GM18498 (cell line): ENCODE measurements around the gene NLGN4X.
"Not testable (repeated sequence)": the region's sequence is repeated elsewhere in the genome, so short reads cannot be mapped to it uniquely, and the experiment has no call there.

Source experiments
- ATAC-seq: cut with Tn5 transposase; IDR thresholded peaks from one replicate; pipeline ENCODE4 v1.9.1; 2021; ENCODE audit warnings: mild to moderate bottlenecking, moderate library complexity; ENCODE audit not compliant: unreplicated experiment

The NLGN4X gene

DNA sequence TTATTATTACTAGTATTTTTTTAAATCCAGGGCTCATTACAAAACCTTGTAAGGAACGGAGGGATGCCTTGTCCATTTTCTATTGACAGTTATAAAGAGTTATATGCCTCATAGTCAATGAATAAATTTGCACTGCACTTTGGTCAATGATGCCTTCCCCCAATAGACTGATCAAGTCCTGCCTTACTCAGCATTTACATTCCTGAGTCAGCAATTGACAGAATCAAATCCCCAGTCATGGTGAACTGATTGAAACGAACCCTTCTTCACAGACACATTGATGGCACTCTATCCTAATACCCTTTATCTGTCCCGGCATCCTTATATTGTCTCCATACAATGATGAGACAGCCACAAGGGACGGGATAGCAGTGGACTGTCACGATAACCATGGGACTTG lies 213.2 kb downstream of the NLGN4X start:
- ATAC-seq: no peak

DNA sequence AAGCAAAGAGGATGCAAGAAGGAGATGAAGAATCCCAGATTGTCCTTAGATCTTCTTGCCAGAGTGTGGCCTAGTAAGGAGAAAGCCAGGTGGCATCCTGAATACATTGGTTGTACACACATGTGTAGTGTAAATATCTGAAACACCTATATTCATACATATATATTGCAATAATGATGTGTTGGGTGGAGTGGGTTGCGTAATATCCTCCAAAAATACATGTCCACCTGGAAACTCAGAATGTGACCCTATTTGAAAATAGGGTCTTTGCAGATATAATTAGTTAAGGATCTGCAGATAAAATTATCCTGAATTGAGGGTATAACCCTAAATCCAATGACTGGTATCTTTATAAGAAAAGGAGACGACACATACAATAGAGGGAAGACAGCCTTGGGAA lies 216.3 kb downstream of the NLGN4X start:
- no peak for ATAC-seq

DNA sequence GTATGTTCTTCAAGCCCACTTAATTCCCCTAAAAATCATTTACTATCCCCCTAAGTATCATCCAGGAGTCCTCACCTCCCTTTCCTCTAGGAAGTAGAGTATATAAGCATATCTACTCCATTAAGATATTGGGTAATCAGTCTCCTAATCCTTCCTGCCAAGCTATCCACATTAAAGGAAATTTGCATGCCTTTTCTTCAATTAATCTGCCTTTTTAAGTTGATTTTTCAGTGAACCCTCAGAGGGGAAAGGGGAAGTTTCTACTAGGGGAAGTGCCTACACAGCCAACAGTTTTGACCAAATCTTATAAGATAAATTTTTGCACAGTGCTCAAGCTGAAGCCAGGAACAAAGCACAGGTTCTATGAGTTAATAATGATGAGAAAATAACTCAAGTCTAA lies 222.8 kb downstream of the NLGN4X start:
- no peak for ATAC-seq

DNA sequence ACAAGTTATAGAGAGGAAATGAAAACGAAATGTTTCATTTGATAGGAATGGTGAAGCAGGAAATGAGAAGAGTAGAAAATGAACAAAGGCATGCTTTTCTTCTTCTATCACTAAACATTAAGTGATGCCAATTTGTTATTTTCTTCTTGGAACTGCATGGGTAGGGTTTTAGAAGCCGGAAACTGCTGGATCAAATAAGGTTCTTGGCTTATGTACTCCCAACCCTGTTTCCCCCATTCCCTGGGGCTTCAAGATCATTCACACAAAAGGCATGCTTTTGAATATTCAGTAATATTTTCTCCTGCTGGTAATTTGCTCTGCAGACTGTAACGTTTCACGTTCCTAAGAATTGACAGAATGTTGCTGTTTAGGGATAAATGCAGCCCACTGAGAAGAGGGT lies 224.1 kb downstream of the NLGN4X start:
- no peak for ATAC-seq

DNA sequence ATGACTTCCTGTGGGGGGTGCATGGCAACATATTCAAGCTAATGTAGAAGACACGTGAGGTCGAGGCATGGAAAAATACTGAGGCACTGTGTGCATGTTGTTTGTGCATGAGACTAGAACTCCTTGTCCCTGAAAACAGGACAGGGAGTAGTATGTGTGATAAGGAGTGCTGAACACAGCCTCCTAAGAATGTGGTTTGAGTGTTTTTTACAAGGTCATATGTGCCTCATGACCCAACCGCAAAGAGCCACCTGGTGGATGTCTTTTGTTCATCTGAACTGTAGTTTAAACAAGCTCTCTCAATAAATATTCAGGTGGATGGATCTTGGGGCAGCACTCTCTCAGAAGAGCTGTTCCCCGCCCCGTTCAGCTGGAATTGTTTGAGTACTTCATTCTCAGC lies 226.6 kb downstream of the NLGN4X start:
- ATAC-seq: no peak

DNA sequence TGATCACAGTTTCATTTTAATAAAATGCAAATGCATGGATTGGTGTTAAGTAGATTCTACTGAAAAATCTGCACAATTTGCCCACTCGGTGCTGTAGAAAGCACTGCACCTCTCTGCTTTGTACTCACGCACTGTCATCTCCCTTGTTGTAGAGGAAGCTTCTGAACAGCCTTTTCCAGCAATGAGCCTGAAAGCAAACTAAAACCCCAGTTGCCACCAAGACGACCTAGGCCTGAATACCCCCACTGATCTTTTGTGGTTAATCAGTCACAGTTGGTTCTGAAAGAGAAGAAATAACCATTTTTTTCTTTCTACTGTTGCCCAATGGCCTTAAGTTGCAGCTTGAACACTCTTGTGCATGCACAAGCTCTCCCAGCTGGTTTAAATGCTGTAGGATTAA lies 229.8 kb downstream of the NLGN4X start:
- ATAC-seq: no peak

DNA sequence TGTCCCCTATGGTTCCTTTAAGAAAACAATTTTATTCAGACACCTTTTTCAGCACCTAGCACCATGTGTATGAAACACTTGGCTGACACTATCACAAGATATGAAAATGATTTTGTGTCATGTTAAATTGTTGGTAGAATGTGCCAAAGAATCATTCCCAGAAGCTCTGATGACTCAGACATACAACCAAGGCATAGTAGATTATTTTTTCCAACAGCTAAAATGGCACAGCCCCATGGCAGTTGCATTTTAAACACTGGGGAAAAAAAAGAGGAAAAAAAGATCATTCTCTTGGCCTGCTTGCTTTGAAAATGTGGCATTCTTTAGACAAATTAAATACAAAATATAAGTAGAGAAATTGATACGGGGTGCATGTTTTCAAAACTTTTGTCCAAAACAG lies 230.2 kb downstream of the NLGN4X start:
- ATAC-seq: no peak

DNA sequence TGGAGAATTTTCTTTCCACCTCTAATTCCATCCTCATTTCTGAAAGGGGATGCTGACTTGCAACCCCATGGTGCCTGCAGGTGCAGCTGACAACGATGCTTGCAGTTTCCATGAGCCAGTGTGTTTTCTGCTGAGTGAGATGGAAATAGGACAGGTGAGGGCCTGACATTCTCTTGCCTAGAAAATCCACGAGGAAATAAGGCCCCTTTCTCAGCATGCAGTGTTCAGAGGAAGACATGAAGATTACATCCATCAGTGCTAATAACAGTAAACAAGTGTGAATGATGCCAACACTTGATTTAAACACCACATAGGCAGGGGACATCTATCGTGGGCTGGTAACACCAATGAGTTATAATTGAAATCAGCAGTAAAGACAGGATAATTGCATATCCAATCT lies 237.3 kb downstream of the NLGN4X start:
- ATAC-seq: no peak

DNA sequence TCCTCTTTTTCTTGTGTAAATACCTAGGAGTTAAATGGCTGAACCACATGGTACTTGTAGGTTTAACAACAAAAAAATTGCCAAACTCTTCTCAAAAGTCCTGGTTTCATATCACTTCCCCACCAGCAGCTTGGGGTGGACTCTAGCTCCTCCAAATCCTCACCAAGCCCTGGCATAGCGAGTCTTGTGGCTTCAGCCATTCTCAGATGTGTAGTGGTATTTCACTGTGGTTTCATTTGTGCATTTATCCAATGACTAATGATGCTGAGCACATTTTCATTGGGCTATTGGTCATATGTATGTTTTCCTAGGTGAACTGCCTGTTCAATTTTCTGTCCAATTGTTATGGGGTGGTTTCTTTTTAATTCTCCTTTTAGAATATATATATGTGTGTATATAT lies 249.3 kb downstream of the NLGN4X start:
- no peak for ATAC-seq

DNA sequence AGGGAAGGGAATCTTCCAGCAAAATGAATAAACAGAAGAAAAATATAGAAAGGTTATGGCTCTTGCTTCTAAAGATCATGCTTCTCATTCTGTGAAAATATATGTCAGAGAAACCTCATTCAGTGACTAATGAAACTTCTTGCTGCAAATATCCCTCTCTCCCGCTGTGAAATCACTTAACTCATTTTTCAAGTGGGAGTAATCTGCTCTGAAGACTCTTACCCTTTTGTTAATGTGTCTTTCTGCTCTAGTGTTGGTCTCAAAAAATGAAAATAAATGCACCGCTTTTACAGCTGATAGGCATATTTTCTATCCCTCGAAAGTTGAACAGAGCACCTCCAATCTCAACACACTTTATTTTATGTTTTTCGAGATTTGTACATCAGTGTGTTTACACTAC lies 252.3 kb downstream of the NLGN4X start:
- ATAC-seq: no peak

DNA sequence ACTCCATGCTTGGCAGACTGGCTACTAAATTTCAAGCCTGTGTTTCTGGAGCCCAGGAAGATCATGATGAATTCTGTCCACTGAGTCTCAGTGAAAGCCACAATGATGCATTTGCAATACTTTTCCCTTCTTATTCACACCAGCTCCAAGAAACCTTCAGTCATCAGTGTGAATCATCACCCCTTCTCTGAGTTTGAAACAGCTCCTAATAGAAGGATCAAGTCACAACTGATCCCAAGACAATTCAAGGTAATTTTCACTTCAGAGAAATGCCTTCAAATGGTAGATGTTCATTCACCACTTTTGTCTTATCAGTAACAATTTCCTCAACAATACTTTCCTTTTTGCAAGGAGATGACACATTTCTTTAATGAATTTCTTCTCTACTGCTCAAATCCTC lies 257.4 kb downstream of the NLGN4X start:
- no peak for ATAC-seq

DNA sequence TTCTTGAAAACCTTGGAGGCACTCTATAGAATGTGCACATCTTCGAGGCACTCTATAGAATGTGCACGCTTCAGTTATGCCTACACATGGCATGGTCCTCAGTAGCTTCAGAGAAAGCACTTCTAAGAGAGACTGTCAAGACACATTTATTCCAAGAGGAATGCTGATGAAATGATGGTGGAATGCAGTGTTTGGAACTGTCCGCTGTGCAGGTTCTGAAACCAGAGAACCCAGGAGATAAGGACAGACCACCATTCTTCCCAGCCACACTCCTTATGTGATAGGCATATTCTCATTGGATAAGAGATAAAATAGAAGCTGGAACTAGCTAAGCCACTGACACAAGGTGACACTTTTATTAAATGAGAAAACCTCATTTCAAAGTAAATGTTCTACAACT lies 263.3 kb downstream of the NLGN4X start:
- no peak for ATAC-seq

DNA sequence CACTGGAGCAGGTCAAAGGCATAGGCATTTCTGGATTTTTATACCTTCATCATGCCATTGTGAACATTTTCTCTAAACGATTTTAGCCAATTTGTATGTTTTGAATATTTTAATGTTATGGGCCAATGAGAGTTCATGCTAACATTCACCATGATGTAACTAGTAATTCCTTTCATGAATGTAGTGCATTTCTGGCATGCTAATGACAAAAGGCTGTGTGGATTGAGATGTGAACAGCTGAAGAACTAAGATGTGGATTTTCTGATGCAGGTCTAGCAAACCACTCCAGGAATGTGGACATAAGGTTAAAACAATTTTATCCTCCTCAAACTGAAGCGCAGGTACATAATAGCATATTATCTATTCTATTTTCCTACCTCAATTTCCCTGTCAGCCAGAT lies 269.4 kb downstream of the NLGN4X start:
- ATAC-seq: no peak

DNA sequence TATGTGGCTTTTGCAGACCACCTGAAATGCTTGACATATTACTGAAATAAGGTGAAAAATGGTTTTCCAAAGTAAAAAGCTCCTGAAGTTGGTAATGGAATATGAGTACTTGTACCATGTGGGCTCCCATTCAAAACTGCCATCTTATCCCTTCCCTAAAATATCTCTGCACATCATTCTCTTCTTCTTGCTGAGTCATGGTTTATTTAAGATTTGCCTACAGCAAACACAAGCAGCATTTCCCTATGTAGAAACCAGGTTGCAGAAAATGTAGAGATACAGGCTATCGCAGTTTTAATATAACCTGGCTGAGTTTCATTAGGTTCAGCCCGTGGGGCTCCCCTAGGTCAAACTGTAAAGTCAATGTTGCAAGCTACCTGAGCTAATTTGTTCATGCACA lies 270.1 kb downstream of the NLGN4X start:
- no peak for ATAC-seq

DNA sequence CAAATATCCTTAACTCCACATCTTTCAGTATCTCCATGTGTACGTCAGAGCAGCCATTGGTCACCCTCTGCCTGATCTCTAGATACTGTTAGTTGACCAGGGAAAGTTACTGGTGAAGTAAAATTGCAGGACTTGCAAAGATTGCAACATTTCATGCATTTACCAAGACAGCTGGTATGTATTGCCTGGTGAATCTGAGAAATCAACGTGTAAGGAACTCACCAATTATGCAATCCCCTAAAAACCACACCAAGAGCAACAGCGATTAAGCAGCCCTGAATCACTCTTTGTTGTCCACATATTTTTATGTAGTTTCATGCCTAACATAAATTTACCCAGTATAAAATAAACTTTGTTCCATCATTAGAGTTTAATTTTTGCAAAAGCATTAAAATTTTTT lies 271.2 kb downstream of the NLGN4X start:
- no peak for ATAC-seq

DNA sequence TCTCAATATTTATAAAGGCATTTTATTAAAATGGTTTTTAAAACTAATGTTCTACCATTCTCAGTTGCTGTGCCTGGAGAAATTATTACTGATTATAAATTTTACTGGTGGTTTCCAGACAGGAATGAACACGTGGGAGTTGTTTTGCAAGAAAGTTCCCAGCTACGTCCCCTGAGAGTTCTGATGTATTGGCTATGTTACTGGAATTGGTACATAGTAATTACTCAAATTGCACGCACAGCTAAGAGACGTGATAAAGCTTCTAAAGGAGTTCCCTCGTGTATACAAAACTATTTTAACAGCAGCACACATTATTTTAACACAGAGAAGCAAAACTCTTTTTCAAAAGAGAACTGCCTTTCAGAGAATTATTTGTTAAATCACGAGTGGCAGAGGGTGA lies 292.2 kb downstream of the NLGN4X start:
- ATAC-seq: no peak

DNA sequence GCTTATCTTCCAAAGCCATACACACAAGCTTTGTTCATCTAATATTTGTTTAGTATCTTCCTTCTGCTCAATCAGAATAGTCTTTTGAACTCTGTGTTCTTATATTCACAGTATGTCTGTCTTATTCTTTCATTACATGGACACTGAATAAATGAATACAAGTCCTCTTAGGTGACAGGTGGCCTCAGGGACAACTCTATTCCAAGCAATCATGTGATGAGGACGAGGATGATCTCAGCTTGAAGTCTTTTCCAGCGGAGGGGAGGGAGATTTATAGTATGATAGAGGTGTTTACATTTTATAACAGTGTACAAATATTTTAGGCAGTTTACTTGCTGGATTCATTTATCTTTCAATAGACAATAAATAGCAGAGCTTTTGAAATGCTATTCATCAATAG lies 300.4 kb downstream of the NLGN4X start:
- no peak for ATAC-seq

DNA sequence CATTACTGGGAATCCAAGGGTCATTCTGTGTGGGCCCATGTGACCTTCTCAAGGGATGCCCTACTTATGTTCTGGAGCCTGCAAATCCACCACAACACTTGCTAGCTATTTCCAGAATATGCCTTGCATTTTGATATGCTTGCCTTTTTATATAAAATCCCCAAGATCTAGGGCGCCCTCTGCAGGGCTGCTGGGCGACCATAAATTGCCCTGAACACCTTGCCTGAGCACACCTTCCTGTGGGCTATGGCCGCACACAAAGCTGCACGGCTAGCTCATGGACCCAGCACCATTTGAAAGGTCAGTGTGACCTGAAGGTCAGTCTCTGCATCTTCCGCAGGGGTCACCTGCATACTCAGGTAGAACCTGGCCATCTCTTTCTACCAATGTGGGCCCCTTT lies 311.7 kb downstream of the NLGN4X start:
- no peak for ATAC-seq

DNA sequence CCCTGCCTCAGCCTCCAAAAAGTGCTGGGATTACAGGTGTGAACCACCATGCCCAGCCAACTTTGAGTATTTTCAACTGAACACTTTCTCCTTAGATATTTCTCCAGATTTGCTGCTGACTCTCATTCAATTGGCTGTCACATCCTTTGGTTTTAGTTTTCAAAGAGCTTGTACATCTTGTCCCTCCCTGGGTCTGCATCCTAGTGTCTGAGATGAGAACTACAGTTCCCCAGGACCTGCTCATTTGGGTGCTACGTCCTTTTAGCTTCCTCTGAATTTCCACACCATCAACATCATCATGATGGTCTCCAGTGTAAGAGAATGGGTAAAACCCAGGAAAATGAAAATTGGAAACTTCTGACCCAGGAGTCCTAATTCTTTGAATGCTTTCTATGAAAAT lies 312.9 kb downstream of the NLGN4X start:
- ATAC-seq: no peak

DNA sequence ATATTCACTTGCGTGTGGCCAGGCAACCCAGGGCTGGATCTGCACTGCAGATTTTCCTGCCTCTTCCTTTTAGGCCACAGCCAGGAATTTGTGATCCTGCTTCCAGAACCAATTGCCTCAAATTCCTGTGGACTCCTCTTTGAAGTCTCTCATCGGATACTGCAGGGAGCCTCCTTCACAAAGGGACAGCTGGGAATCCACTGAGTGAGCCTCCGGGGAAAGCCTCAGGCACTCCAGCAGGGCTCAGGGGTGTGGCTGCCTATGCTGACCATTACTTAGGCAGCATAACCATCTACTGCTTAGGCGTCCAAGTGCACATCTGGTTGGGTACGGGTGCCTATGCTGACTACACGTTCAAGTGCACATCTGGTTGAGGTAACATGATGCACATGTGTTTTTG lies 321.5 kb downstream of the NLGN4X start:
- no peak for ATAC-seq

DNA sequence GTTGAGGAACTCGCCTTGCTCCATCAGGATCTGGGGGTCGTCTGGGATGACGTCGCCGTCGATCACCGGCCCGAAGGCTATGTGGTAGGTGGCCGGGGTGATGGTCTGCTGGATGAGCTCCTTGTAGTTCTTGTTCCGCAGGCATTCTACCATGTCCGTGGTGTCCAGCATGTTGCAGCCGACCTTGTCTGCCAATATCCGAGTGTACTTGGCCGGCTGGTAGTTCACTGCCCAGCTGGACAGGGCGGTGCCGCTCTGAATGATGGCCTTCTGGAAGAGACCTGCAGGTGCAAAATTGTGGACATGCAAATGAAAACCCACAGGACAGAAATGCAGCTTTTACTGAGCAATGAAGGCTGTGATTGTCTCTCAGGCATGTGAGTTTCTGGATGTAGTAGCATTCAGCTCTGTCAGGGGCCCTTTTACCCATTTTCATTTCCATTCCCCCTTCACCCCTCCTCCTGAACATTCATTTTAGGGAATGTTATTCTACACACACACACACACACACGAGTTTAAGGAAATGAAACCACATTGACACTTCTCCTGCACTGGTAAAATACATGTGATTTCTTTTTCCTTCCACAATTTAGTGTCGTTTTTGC lies 325.0 kb downstream of the NLGN4X start:
- not testable (repeated sequence) for ATAC-seq

DNA sequence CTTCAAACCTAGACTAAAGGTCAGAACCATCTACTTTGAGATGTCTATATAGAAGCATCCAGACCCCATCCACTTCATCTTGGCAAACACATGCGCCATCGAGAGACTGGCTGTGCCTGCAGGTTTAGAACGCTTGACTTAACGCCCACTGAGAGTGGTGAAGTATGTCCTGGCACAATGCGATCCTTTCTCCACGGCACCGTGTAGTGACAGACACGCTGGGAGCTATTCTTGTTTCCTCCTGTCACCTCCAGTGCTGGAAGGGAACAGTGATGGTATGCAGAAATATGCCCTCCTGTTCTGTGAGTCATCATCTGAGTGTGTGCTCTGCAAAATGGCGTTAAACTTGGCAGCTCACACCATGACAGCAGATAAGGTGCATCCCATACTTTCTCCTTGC lies 330.2 kb downstream of the NLGN4X start:
- no peak for ATAC-seq

DNA sequence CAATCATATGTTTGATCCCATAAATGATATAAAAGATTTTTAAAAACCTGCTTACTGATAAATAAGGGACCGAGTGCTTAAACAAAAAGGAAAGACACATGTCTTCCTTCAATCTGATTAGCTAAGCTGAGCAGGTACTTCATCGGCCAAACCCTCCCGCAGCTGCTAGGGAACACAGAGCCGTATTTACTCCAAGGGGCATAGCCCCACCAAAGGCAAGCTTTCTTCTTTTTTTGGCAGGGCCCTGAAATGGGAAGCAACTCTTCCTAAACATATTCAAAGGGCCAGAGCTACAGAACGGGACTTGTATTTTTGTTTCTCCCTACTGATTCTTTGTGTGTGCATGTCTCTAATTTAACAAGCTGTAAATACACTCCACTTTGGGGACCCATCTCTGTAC lies 337.3 kb downstream of the NLGN4X start:
- no peak for ATAC-seq
